Liver (tissue), 9 donors: Measurements from ENCODE around the gene RNF214. TPM values are rescaled to one million over a fixed set of nuclear protein-coding genes. Genes with fewer than 3 reads are reported as not detected.

ENCODE experiments used
- DNase-seq: peaks from one replicate; pipeline ENCODE4 v3.0.0-alpha.2; 2017; ENCODE audit warnings: low spot score
- H3K27ac ChIP-seq, 2 donors: one replicate each; pipeline ENCODE4 v1.7.0; 2013; ENCODE audit warnings: inconsistent platforms in 2 of 2, low read length in 2 of 2, control low read depth in 1 of 2, low read depth in 1 of 2, mild to moderate bottlenecking in 1 of 2
- H3K27me3 ChIP-seq, 4 donors: one replicate each; pipeline versions ENCODE4 v1.6.1 to v1.7.0; 2013; ENCODE audit warnings: low read length in 3 of 4, inconsistent platforms in 1 of 4, mild to moderate bottlenecking in 1 of 4, moderate library complexity in 1 of 4; ENCODE audit not compliant: control insufficient read depth in 4 of 4, insufficient read depth in 4 of 4
- H3K36me3 ChIP-seq, 4 donors: one replicate each; pipeline versions ENCODE4 v1.6.1 to v1.7.0; 2013; ENCODE audit warnings: low read length in 3 of 4, mild to moderate bottlenecking in 3 of 4, low read depth in 1 of 4, moderate library complexity in 1 of 4; ENCODE audit not compliant: control insufficient read depth in 4 of 4, insufficient read depth in 3 of 4
- H3K4me1 ChIP-seq, 4 donors: one replicate each; pipeline versions ENCODE4 v1.6.1 to v1.7.0; 2013; ENCODE audit warnings: low read length in 3 of 4, mild to moderate bottlenecking in 3 of 4, moderate library complexity in 1 of 4; ENCODE audit not compliant: control insufficient read depth in 4 of 4, insufficient read depth in 4 of 4
- H3K4me3 ChIP-seq, 3 donors: one replicate each; pipeline versions ENCODE4 v1.6.1 to v1.7.0; 2013; ENCODE audit warnings: low read length in 3 of 3, control low read depth in 1 of 3, low read depth in 1 of 3, mild to moderate bottlenecking in 1 of 3
- H3K9ac ChIP-seq, 2 donors: one replicate each; pipeline ENCODE4 v1.7.0; 2013; ENCODE audit warnings: low read length in 2 of 2, mild to moderate bottlenecking in 2 of 2, moderate library complexity in 2 of 2, control low read depth in 1 of 2, low read depth in 1 of 2
- H3K9me3 ChIP-seq, 4 donors: one replicate each; pipeline versions ENCODE4 v1.6.1 to v1.7.0; 2013; ENCODE audit warnings: low read length in 3 of 4; ENCODE audit not compliant: control insufficient read depth in 4 of 4
- ATF3 ChIP-seq: IDR thresholded peaks from 2 replicates; pipeline ENCODE4 v1.6.1; 2016; ENCODE audit warnings: antibody characterized with exemption
- CTCF ChIP-seq: fragments of 150-350 bp; IDR thresholded peaks from 2 replicates; pipeline ENCODE4 v1.5.1; 2017; ENCODE audit warnings: improper control_type of control experiment, low read depth, low read length; ENCODE audit not compliant: missing input control
- EGR1 ChIP-seq, 2 donors: IDR thresholded peaks; 2 replicates each; pipeline ENCODE4 v1.6.1; 2016 to 2018; ENCODE audit warnings: antibody characterized with exemption in 2 of 2, low read depth in 2 of 2
- FOXA1 ChIP-seq: IDR thresholded peaks from 2 replicates; pipeline ENCODE4 v1.6.1; 2016; ENCODE audit warnings: antibody characterized with exemption
- FOXA2 ChIP-seq: IDR thresholded peaks from 2 replicates; pipeline ENCODE4 v1.6.1; 2016; ENCODE audit warnings: antibody characterized with exemption
- GABPA ChIP-seq, 2 donors: IDR thresholded peaks in 1 of 2; conservative IDR thresholded peaks in 1 of 2; 2 replicates each; pipeline ENCODE4 v1.6.1; 2016; ENCODE audit warnings: antibody characterized with exemption in 2 of 2, mild to moderate bottlenecking in 1 of 2, moderate library complexity in 1 of 2
- HNF4A ChIP-seq, 2 donors: conservative IDR thresholded peaks; 2 replicates each; pipeline ENCODE4 v1.6.1; 2016; ENCODE audit warnings: antibody characterized with exemption in 2 of 2, mild to moderate bottlenecking in 2 of 2
- HNF4G ChIP-seq: IDR thresholded peaks from 2 replicates; pipeline ENCODE4 v1.6.1; 2016; ENCODE audit warnings: antibody characterized with exemption
- JUND ChIP-seq, 2 donors: IDR thresholded peaks; 2 replicates each; pipeline ENCODE4 v1.6.1; 2016; ENCODE audit warnings: antibody characterized with exemption in 2 of 2
- MAX ChIP-seq: IDR thresholded peaks from 2 replicates; pipeline ENCODE4 v1.6.1; 2016; ENCODE audit warnings: antibody characterized with exemption
- NR2F2 ChIP-seq: IDR thresholded peaks from 2 replicates; pipeline ENCODE4 v1.6.1; 2016; ENCODE audit warnings: antibody characterized with exemption
- RAD21 ChIP-seq, 2 donors: IDR thresholded peaks; 2 replicates each; pipeline ENCODE4 v1.6.1; 2016; ENCODE audit warnings: antibody characterized with exemption in 2 of 2, mild to moderate bottlenecking in 2 of 2
- REST ChIP-seq: IDR thresholded peaks from 2 replicates; pipeline ENCODE4 v1.6.1; 2016; ENCODE audit warnings: antibody characterized with exemption, mild to moderate bottlenecking
- RXRA ChIP-seq, 2 donors: IDR thresholded peaks; 2 replicates each; pipeline ENCODE4 v1.6.1; 2017 to 2018; ENCODE audit warnings: antibody characterized with exemption in 2 of 2, mild to moderate bottlenecking in 1 of 2
- SP1 ChIP-seq: IDR thresholded peaks from 2 replicates; pipeline ENCODE4 v1.6.1; 2018; ENCODE audit warnings: antibody characterized with exemption, mild to moderate bottlenecking
- TAF1 ChIP-seq: conservative IDR thresholded peaks from 2 replicates; pipeline ENCODE4 v1.6.1; 2016; ENCODE audit warnings: antibody characterized with exemption, mild to moderate bottlenecking
- YY1 ChIP-seq: IDR thresholded peaks from 2 replicates; pipeline ENCODE4 v1.6.1; 2016; ENCODE audit warnings: antibody characterized with exemption, mild to moderate bottlenecking
- ZBTB33 ChIP-seq: IDR thresholded peaks from 2 replicates; pipeline ENCODE4 v1.6.1; 2016; ENCODE audit warnings: antibody characterized with exemption
- WGBS: extraction: QIAGEN DNeasy Blood & Tissue Kit; methylation state at CpG from one replicate; pipeline ENCODE4 v1.1.7; 2013; 5-methylcytosine and 5-hydroxymethylcytosine counted together
- polyA plus RNA-seq, 2 donors: library from polyadenylated mRNA; stranded (reverse) in 1 of 2; unstranded in 1 of 2; fragments of 200-250 nt in 1 of 2; fragments of >200 nt in 1 of 2; fragmentation: Nextera tagmentation in 1 of 2; extraction: Ambion mirVana in 1 of 2; gene quantifications; one replicate each; pipeline versions ENCODE4 v1.2.1 to v1.2.3, GENCODE V29; 2013 to 2015
- total RNA-seq, 2 donors: library from RNA; depleted of rRNA; stranded (reverse); fragments of >200 nt; gene quantifications; one replicate each; pipeline ENCODE4 v1.2.3, GENCODE V29; 2014
- donor health status: healthy.
- donor health status: healthy.
- donor health status: healthy.
- donor health status: healthy.
- donor health status: healthy.

The RNF214 gene
- total and polyA plus RNA-seq, 4 donors, result 4.6 to 6.2 (median 6.0) TPM

GRCh38 chr11:117298195-117298594 is 65.7 kb downstream of the RNF214 start (continued):
- TF ChIP-seq FOXA2, result no peak
- no peak for TF ChIP-seq MAX
- no peak for TF ChIP-seq YY1
- no peak for TF ChIP-seq GABPA (IDR thresholded peaks at IDR 0.05 in 1 of 2, conservative IDR thresholded peaks at IDR 0.05 in 1 of 2)

GRCh38 chr11:117299351-117300282 is 67.1 kb downstream of the RNF214 start:
- peaks cover 10 to 47% (median 36%) of the 10 kb centered on the region in 4 donors for H3K4me1 ChIP-seq
- no peak for TF ChIP-seq NR2F2
- no peak for TF ChIP-seq CTCF
- no peak for TF ChIP-seq ZBTB33
- TF ChIP-seq TAF1, result no peak
- TF ChIP-seq RAD21 (IDR thresholded peaks at IDR 0.05), result no peak
- TF ChIP-seq FOXA2, result no peak
- peak; percentile 50 to 57 for TF ChIP-seq HNF4A (conservative IDR thresholded peaks at IDR 0.05)
- no peak for TF ChIP-seq SP1
- TF ChIP-seq JUND (IDR thresholded peaks at IDR 0.05), result peak in 1 of 2 donors; percentile 38
- TF ChIP-seq YY1, result peak; percentile 52
- peak; percentile 32 to 58 for TF ChIP-seq RXRA (IDR thresholded peaks at IDR 0.05)
- no peak for TF ChIP-seq ATF3
- TF ChIP-seq REST, result no peak
- TF ChIP-seq FOXA1, result no peak
- no peak for TF ChIP-seq EGR1 (IDR thresholded peaks at IDR 0.05; ENCODE audit: low read depth in 2 of 2)
- TF ChIP-seq HNF4G, result peak; percentile 17
- TF ChIP-seq GABPA (IDR thresholded peaks at IDR 0.05 in 1 of 2, conservative IDR thresholded peaks at IDR 0.05 in 1 of 2), result no peak
- no peak for TF ChIP-seq MAX
- no peaks in the 10 kb centered on the region for H3K9me3 ChIP-seq
- no peaks in the 10 kb centered on the region for H3K27me3 ChIP-seq
- DNase-seq, result peak; percentile 50
- peak overlapping the region; percentile 29 to 52 for H3K27ac ChIP-seq
- 29% methylated on average over 12 of the region's 12 CpGs for WGBS
- peak overlapping the region in 1 of 2 donors; percentile 36 for H3K9ac ChIP-seq
- peaks cover 0 to 13% (median 1%) of the 10 kb centered on the region in 4 donors for H3K36me3 ChIP-seq
- H3K4me3 ChIP-seq, result peak overlapping the region in 2 of 3 donors; percentile 34 to 49
